Kidney (tissue), 14 donors: ENCODE data around the gene PYDC1. TPM values are rescaled to one million over a fixed set of nuclear protein-coding genes. Genes with fewer than 3 reads are reported as not detected.

ENCODE experiments used
- DNase-seq, 5 donors: peaks; one replicate each; pipeline ENCODE4 v3.0.0-alpha.2; 2013 to 2020
- FAIRE-seq: peaks from 2 replicates; lab custom pipeline; 2012; peaks lifted over from hg19 to GRCh38; lab: Jason Lieb, UNC
- H3K27ac ChIP-seq, 2 donors: one replicate each; pipeline ENCODE4 v1.7.0; 2013; ENCODE audit warnings: low read depth in 2 of 2, low read length in 2 of 2, inconsistent platforms in 1 of 2
- H3K27me3 ChIP-seq: one replicate; pipeline ENCODE4 v1.7.1; 2013; ENCODE audit warnings: low read length, inconsistent platforms; ENCODE audit not compliant: control insufficient read depth, insufficient read depth
- H3K36me3 ChIP-seq, 3 donors: one replicate each; pipeline versions ENCODE4 v1.7.0 to v1.7.1; 2013; ENCODE audit warnings: low read length in 3 of 3, control low read depth in 1 of 3, inconsistent platforms in 1 of 3; ENCODE audit not compliant: insufficient read depth in 3 of 3, control insufficient read depth in 2 of 3
- H3K4me1 ChIP-seq, 3 donors: one replicate each; pipeline versions ENCODE4 v1.7.0 to v1.7.1; 2013; ENCODE audit warnings: low read length in 3 of 3, inconsistent platforms in 1 of 3, low read depth in 1 of 3; ENCODE audit not compliant: control insufficient read depth in 2 of 3, insufficient read depth in 2 of 3
- H3K4me3 ChIP-seq, 3 donors: one replicate each; pipeline versions ENCODE4 v1.7.0 to v1.8.1; 2013; ENCODE audit warnings: low read length in 3 of 3, control low read depth in 1 of 3, inconsistent platforms in 1 of 3
- H3K9ac ChIP-seq, 3 donors: one replicate each; pipeline versions ENCODE4 v1.7.0 to v1.7.1; 2013; ENCODE audit warnings: low read length in 3 of 3, control low read depth in 1 of 3, inconsistent platforms in 1 of 3
- H3K9me3 ChIP-seq, 3 donors: one replicate each; pipeline versions ENCODE4 v1.7.0 to v1.7.1; 2013; ENCODE audit warnings: low read length in 3 of 3, control low read depth in 1 of 3, inconsistent platforms in 1 of 3; ENCODE audit not compliant: control insufficient read depth in 2 of 3, insufficient read depth in 1 of 3
- CTCF ChIP-seq: IDR thresholded peaks from 3 replicates; pipeline ENCODE4 v1.5.1; 2012; ENCODE audit warnings: mild to moderate bottlenecking, moderate library complexity, borderline replicate concordance; ENCODE audit not compliant: insufficient read depth; ENCODE audit errors: extremely low read depth
- intact Hi-C: fragments of 100-400 bp; cut with DNase I; formaldehyde crosslinking; loops from one replicate; pipeline ENCODE4 v1.11.1; 2022
- polyA plus RNA-seq: library from polyadenylated mRNA; stranded (reverse); fragments of 350-450 nt; fragmentation: Illumina TruSeq; extraction: RNeasy Lipid Tissue Mini Kit (QIAGEN cat#74804); gene quantifications from one replicate; pipeline ENCODE4 v1.2.3, GENCODE V29; 2014; ENCODE audit warnings: low read depth, low replicate concordance; ENCODE audit not compliant: insufficient read depth
- total RNA-seq: library from RNA; stranded (reverse); fragmentation: NEBNext Ultra II Directional; extraction: Animal tissue kit (Norgen Biotek cat#: 25700); gene quantifications from one replicate; pipeline ENCODE4 v1.2.1, GENCODE V29; 2021
- donor health status: control.
- donor health status: control.
- donor health status: control.
- donor health status: control.
- donor health status: control.
- donor health status: DM: yes; HTN: yes; CAD: no.
- donor health status: Normal renal cell carcinoma (clear cell type).

PYDC1 gene
- total and polyA plus RNA-seq, 2 donors from 2014 or later: not detected

DNA sequence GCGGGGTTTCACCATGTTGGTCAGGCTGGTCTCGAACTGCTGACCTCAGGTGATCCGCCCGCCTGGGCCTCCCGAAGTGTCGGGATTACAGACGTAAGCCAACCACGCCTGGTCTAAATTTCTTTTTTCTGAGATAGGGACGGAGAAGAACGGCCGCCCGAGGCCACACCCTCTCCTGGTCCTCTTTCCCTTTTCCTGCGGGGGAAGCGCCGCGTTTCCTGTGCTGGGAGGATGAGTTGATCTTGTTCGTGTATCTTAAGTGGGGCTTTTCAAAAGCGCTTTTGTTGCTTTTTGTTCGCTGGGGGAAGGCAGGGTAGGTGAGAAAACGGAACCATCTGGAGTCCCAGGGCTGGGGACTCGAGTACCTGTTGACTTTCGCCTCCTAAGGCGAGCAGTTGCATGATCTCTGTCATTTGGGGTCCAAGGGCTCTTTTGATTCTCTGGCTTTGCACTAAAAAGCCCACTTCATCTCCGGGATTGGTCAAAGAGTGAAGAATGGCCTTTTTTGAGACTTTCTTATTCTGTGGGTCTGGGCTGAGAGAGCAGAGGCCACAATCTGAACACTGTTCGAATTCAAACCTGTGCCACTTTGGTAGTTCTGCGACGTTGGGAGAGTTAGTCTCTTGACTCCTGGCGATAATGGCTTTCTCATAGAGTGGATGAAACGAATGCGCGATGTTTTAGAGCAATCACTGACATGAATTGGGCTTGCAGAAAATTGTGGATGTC, 35.7 kb downstream of the PYDC1 start:
- TF ChIP-seq CTCF: no peak
- H3K4me3 ChIP-seq: peak overlapping the region; percentile 80 to 89 (median 83)
- peak overlapping the region; percentile 96 to 99 for H3K27ac ChIP-seq
- no peak for FAIRE-seq
- H3K9me3 ChIP-seq: no peaks in the 10 kb centered on the region
- peaks cover 3 to 19% (median 15%) of the 10 kb centered on the region in 3 donors for H3K4me1 ChIP-seq
- H3K27me3 ChIP-seq: no peaks in the 10 kb centered on the region
- H3K36me3 ChIP-seq: peaks cover 11 to 35% (median 27%) of the 10 kb centered on the region in 3 donors
- peak overlapping the region; percentile 37 to 93 (median 47) for H3K9ac ChIP-seq
- DNase-seq: peak; percentile 23 to 77 (median 64)
- intact Hi-C loops: no loop called here

DNA sequence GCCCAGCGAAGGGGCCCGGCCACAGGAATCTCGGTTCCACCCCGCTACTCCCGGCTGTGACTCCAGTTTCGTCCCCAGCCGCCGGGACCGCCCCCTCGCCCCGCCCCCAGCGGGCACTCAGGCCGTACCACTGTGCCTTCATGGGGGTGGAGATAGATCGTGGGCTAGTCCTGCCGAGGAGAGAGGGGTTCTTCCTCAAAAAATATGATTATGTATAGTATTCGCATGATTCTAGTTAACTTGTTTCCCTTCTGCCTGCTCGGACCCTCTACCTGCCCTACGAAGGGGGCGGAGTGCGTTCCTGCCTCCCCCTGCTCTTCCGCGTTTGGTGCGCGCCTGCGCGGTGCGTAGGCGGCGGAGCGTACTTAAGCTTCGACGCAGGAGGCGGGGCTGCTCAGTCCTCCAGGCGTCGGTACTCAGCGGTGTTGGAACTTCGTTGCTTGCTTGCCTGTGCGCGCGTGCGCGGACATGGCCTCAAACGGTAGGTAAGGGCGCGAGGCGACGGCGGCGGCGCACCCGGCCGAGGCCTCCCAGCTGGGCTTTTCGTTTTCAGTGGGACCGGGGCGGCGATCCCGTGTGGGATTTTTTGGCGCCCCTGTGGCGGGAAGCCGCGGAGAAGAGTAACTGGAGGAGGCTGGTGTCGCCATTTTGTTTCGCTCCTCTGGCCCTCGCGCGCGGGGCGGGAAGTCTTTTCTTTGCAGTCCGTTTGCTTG, 37.0 kb downstream of the PYDC1 start, which contains the start of gene FUS:
TSS of gene FUS (plus strand) at position 393 of the 713 bp plus-strand sequence. CDS start at position 469, 76 bp downstream.
- no peaks in the 10 kb centered on the region for H3K9me3 ChIP-seq
- peak within 1 kb of the TSS; percentile 74 to 93 (median 77) for H3K9ac ChIP-seq
- H3K27me3 ChIP-seq: no peaks in the 10 kb centered on the region
- H3K36me3 ChIP-seq: peaks cover 3 to 22% (median 14%) of the 10 kb centered on the region in 3 donors
- peak within 1 kb of the TSS; percentile 80 to 89 (median 83) for H3K4me3 ChIP-seq
- peaks cover 3 to 19% (median 15%) of the 10 kb centered on the region in 3 donors for H3K4me1 ChIP-seq
- intact Hi-C loops: no loop called here
- H3K27ac ChIP-seq: peak within 1 kb of the TSS; percentile 96 to 99
- FAIRE-seq: no peak
- TF ChIP-seq CTCF: peak; percentile 1
- peak; percentile 92 to 98 (median 97) for DNase-seq

DNA sequence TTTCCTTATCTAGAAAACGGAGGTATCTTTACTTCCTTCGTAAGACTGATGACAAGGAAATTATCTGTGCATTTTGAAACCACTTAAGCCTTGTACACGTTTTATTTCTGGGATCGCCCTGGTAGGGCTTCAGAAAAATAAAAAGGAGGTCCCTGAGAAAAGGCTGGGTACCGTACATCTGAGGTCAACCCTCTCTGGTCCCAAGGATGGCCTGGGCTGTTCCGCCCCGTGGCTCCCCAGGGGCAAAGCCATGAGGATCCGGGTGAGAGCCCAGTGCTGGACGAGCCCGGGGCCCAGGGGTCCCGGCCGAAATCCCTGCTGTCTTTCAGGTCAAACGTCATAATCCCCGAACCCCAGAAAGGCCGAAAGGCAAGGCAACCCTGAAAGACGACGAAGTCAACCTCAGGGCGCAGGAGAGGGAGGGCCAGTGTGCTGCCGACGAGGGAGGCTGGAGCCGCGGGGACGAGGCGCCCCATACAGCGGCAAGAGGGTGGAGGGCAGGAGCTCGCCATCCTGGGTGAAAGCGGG, 37.7 kb downstream of the PYDC1 start:
- no peak for FAIRE-seq
- intact Hi-C loops: no loop called here
- no peaks in the 10 kb centered on the region for H3K9me3 ChIP-seq
- H3K36me3 ChIP-seq: peaks cover 3 to 22% (median 14%) of the 10 kb centered on the region in 3 donors
- no peak for DNase-seq
- no peaks in the 10 kb centered on the region for H3K27me3 ChIP-seq
- TF ChIP-seq CTCF: no peak
- peak overlapping the region; percentile 96 to 99 for H3K27ac ChIP-seq
- H3K4me1 ChIP-seq: peaks cover 3 to 19% (median 15%) of the 10 kb centered on the region in 3 donors
- H3K4me3 ChIP-seq: peak overlapping the region; percentile 70 to 89 (median 83)
- H3K9ac ChIP-seq: peak overlapping the region; percentile 67 to 93 (median 77)
